Endodermal cell (in vitro differentiated cells): ENCODE results near the gene P3H3. TPM values are rescaled to one million over a fixed set of nuclear protein-coding genes. Genes with fewer than 3 reads are reported as not detected.

Experiments used
- DNase-seq: peaks from one replicate; pipeline ENCODE4 v3.0.0-alpha.2; 2017
- H3K27ac ChIP-seq: 2 replicates; pipeline ENCODE4 v1.5.1; 2013; ENCODE audit warnings: mild to moderate bottlenecking, low read depth, low read length, moderate library complexity
- H3K27me3 ChIP-seq: 2 replicates; pipeline ENCODE4 v1.6.1; 2013; ENCODE audit warnings: mild to moderate bottlenecking, low read length, moderate library complexity; ENCODE audit not compliant: insufficient read depth, control insufficient read depth, poor library complexity, severe bottlenecking
- H3K36me3 ChIP-seq: 2 replicates; pipeline ENCODE4 v1.7.0; 2013; ENCODE audit warnings: mild to moderate bottlenecking, low read length, moderate library complexity; ENCODE audit not compliant: control insufficient read depth, insufficient read depth
- H3K4me1 ChIP-seq: one replicate; pipeline ENCODE4 v1.7.0; 2013; ENCODE audit warnings: low read length; ENCODE audit not compliant: control insufficient read depth, insufficient read depth
- H3K4me3 ChIP-seq: 2 replicates; pipeline ENCODE4 v1.5.1; 2013; ENCODE audit warnings: mild to moderate bottlenecking, low read length, moderate library complexity
- H3K9ac ChIP-seq: 2 replicates; pipeline ENCODE4 v1.6.1; 2013; ENCODE audit warnings: mild to moderate bottlenecking, low read length, moderate library complexity; ENCODE audit not compliant: poor library complexity, severe bottlenecking; ENCODE audit errors: extremely low read depth
- H3K9me3 ChIP-seq: 2 replicates; pipeline ENCODE4 v1.6.1; 2013; ENCODE audit warnings: mild to moderate bottlenecking, low read length, moderate library complexity; ENCODE audit not compliant: control insufficient read depth
- H3K27ac Mint-ChIP-seq: 2 replicates; pipeline ENCODE4 v1.8.0; 2020; ENCODE audit warnings: mixed read lengths
- H3K27me3 Mint-ChIP-seq: 2 replicates; pipeline ENCODE4 v1.8.0; 2021; ENCODE audit warnings: mild to moderate bottlenecking, mixed read lengths; ENCODE audit not compliant: insufficient read depth
- H3K36me3 Mint-ChIP-seq: 2 replicates; pipeline ENCODE4 v1.8.0; 2020; ENCODE audit warnings: low read depth, mixed read lengths
- H3K4me1 Mint-ChIP-seq: 2 replicates; pipeline ENCODE4 v1.8.0; 2020; ENCODE audit warnings: mixed read lengths
- H3K4me3 Mint-ChIP-seq: 2 replicates; pipeline ENCODE4 v1.8.0; 2020; ENCODE audit warnings: mild to moderate bottlenecking, moderate library complexity, mixed read lengths
- H3K9me3 Mint-ChIP-seq: 2 replicates; pipeline ENCODE4 v1.8.0; 2020; ENCODE audit warnings: mild to moderate bottlenecking, mixed read lengths
- WGBS, 2 experiments: methylation state at CpG; one replicate each; pipeline versions ENCODE4 v1.1.5 to v1.1.7; 2013; ENCODE audit warnings: missing lambda C conversion rate in 2 of 2, mixed read lengths in 1 of 2; ENCODE audit not compliant: insufficient coverage in 1 of 2, insufficient read length in 1 of 2; 5-methylcytosine and 5-hydroxymethylcytosine counted together
- total RNA-seq, 2 donors: library from RNA; stranded (reverse); fragmentation: NEBNext Ultra II Directional in 1 of 2; extraction: Animal tissue kit (Norgen Biotek cat#: 25700) in 1 of 2; gene quantifications; 2 replicates in 1 of 2; 3 replicates in 1 of 2; pipeline ENCODE4 v1.2.1, GENCODE V29; 2021
- TF ChIP-seq, protein P1 (sequence below): fragments of 200-600 bp; sonication (generic); conservative IDR thresholded peaks from 2 replicates; pipeline ENCODE4 v1.5.0; 2021; ENCODE audit warnings: antibody characterized with exemption, mild to moderate bottlenecking

The P3H3 gene
- total RNA-seq, 2 donors from 2014 or later, result 58.4 to 63.1 TPM

DNA sequence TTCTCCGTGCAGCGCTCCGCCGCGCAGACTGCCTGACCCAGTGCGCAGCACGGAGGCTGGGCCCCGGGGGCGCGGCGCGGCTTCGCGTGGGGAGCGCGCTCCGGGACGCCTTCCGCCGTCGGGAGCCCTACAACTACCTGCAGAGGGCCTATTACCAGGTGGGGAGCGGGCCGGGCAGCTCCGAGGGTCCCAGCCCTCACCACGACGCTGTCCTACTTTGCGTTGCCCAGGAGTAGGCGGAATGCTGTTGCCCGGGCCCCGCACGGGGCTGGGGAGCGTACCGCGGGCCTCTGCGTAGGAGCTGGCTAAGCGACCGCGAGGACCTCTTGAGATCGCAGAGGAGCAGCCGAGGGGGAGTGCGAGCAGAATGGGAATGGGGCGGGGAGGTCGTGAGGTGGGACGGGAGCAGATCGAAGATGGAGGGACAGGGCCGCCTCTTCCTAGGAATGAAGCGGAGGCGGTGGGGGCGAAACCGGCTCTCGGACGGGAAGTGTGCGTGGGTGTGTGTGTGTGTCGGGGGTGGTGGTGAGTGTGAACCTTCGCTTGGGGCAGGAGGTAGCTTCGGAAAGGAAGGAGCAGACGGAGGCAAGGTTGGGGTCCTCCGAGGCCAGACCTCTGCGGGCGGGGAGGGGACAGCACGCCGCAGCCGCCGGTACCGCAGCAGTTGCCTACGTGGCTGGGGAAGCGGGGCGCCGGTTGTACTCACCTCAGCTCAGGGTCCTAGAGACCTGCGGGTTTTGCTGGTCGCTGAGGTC, 751 bp downstream of the P3H3 start:
- 0% methylated on average over 39 to 71 of the region's 71 CpGs for WGBS, 2 experiments
- H3K27ac Mint-ChIP-seq, result peak overlapping the region; percentile 97
- peaks cover 39% of the 10 kb centered on the region for H3K27me3 Mint-ChIP-seq
- Histone ChIP-seq H3K9ac (peak overlapping the region; percentile 93), H3K36me3 (peaks cover 27% of the 10 kb centered on the region), H3K4me1 (peaks cover 2% of the 10 kb centered on the region), H3K9me3 (no peaks in the 10 kb centered on the region), H3K4me3 (peak overlapping the region; percentile 93), H3K27me3 (peaks cover 6% of the 10 kb centered on the region), H3K27ac (peak overlapping the region; percentile 57)
- TF ChIP-seq, protein P1, sequence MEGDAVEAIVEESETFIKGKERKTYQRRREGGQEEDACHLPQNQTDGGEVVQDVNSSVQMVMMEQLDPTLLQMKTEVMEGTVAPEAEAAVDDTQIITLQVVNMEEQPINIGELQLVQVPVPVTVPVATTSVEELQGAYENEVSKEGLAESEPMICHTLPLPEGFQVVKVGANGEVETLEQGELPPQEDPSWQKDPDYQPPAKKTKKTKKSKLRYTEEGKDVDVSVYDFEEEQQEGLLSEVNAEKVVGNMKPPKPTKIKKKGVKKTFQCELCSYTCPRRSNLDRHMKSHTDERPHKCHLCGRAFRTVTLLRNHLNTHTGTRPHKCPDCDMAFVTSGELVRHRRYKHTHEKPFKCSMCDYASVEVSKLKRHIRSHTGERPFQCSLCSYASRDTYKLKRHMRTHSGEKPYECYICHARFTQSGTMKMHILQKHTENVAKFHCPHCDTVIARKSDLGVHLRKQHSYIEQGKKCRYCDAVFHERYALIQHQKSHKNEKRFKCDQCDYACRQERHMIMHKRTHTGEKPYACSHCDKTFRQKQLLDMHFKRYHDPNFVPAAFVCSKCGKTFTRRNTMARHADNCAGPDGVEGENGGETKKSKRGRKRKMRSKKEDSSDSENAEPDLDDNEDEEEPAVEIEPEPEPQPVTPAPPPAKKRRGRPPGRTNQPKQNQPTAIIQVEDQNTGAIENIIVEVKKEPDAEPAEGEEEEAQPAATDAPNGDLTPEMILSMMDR, result no peak
- H3K4me1 Mint-ChIP-seq, result peaks cover 21% of the 10 kb centered on the region
- no peaks in the 10 kb centered on the region for H3K9me3 Mint-ChIP-seq
- DNase-seq, result peak; percentile 93
- H3K36me3 Mint-ChIP-seq, result peaks cover 27% of the 10 kb centered on the region
- peak overlapping the region; percentile 99 for H3K4me3 Mint-ChIP-seq

DNA sequence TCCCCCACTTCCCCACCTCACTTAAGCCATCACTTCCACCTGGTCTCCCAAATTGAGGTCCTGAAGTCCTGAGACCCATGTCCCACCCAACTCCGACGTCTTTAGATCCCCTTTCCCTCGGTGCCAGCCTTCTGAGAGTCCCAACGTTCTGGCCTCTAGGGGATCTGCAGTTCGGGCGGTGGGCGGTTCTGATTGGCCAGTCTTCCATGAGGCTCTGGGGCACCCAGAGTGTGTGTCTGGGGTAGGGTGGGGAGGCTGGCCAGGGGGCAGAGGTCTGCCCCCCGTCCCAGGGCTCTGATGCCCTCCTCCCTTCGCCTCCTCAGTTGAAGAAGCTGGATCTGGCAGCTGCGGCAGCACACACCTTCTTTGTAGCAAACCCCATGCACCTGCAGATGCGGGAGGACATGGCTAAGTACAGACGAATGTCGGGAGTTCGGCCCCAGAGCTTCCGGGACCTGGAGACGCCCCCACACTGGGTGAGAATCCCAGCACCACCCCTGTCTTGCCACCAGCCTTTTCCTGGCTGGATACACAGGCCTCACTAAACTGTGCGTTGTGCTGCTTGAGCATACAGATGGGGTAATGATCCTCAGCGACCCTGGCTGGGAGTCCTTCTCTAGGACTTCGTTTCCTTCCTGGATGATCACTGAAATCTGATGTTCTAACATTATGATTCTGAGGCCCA, 1.5 kb downstream of the P3H3 start:
- no peak for DNase-seq
- H3K36me3 Mint-ChIP-seq, result peaks cover 32% of the 10 kb centered on the region
- 41 to 64% methylated on average over 11 to 19 of the region's 19 CpGs for WGBS, 2 experiments

DNA sequence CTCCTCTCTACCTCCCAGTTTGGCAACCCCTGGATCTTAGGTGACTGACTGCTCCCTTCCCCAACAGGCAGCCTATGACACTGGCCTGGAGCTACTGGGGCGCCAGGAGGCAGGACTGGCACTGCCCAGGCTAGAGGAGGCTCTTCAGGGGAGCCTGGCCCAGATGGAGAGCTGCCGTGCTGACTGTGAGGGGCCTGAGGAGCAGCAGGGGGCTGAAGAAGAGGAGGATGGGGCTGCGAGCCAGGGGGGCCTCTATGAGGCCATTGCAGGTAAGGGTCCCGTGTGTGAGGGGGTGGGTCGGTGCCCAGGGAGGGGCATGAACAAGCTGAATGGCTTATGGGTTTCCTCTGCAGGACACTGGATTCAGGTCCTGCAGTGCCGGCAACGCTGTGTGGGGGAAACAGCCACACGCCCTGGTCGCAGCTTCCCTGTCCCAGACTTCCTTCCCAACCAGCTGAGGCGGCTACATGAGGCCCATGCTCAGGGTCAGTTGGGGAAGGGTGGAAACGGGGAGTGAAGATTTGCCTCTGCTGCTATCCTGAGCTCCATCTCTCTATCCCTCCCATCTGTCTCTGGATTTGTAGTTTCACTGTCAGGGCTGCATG, 2.2 kb downstream of the P3H3 start:
- Mint-ChIP-seq H3K4me1 (peaks cover 13% of the 10 kb centered on the region), H3K27ac (no peak overlapping the region), H3K9me3 (no peaks in the 10 kb centered on the region), H3K4me3 (peak overlapping the region; percentile 99), H3K36me3 (peaks cover 36% of the 10 kb centered on the region), H3K27me3 (peaks cover 24% of the 10 kb centered on the region)
- TF ChIP-seq, protein P1, result no peak
- Histone ChIP-seq H3K9ac (no peak overlapping the region), H3K4me1 (peaks cover 2% of the 10 kb centered on the region), H3K9me3 (no peaks in the 10 kb centered on the region), H3K27me3 (no peaks in the 10 kb centered on the region), H3K27ac (no peak overlapping the region), H3K36me3 (peaks cover 31% of the 10 kb centered on the region), H3K4me3 (no peak overlapping the region)
- no peak for DNase-seq
- WGBS, 2 experiments, result 89 to 91% methylated on average over 9 to 11 of the region's 11 CpGs

More for the DNA sequence above, 1.5 kb downstream of the P3H3 start:
- H3K4me3 ChIP-seq, result peak overlapping the region; percentile 93
- Mint-ChIP-seq H3K9me3 (no peaks in the 10 kb centered on the region), H3K4me1 (peaks cover 20% of the 10 kb centered on the region), H3K27ac (peak overlapping the region; percentile 97), H3K27me3 (peaks cover 31% of the 10 kb centered on the region), H3K4me3 (peak overlapping the region; percentile 99)
- H3K4me1 ChIP-seq, result peaks cover 2% of the 10 kb centered on the region
- H3K9me3 ChIP-seq, result no peaks in the 10 kb centered on the region
- peaks cover 4% of the 10 kb centered on the region for H3K27me3 ChIP-seq
- H3K27ac ChIP-seq, result peak overlapping the region; percentile 57
- peaks cover 31% of the 10 kb centered on the region for H3K36me3 ChIP-seq
- TF ChIP-seq, protein P1, result peak; percentile 72
- peak overlapping the region; percentile 93 for H3K9ac ChIP-seq
